ENCODE measurements around the gene EVPL. TPM values are rescaled to one million over a fixed set of nuclear protein-coding genes. Genes with fewer than 3 reads are reported as not detected.
"Not testable (repeated sequence)": the region's sequence is repeated elsewhere in the genome, so short reads cannot be mapped to it uniquely, and the experiment has no call there.

EVPL gene
- total RNA-seq, 3 donors from 2014 or later = 1.6 to 8.0 (median 3.9) TPM

- H3K27ac ChIP-seq = peak within 1 kb of the TSS; percentile 76 to 83
- H3K9me3 ChIP-seq = no peaks in the 10 kb centered on the region
- DNase-seq (ENCODE audit: low spot score in 2 of 2) = peak; percentile 87 to 90
- no peak for TF ChIP-seq CTCF (IDR thresholded peaks at IDR 0.05)
- peak; percentile 76 for TF ChIP-seq POLR2A (IDR thresholded peaks at IDR 0.05)
- TF ChIP-seq POLR2AphosphoS5 (IDR thresholded peaks at IDR 0.05) = peak in 1 of 3 donors; percentile 91
- peak within 1 kb of the TSS; percentile 85 to 90 (median 90) for H3K4me3 ChIP-seq
- intact Hi-C loops (cut with DNase I; ENCODE audit: low total_unique reads) = no loop called here
- no peaks in the 10 kb centered on the region for H3K36me3 ChIP-seq
- H3K4me1 ChIP-seq = peaks cover 12 to 38% of the 10 kb centered on the region in 2 donors
- peaks cover 26 to 39% of the 10 kb centered on the region in 2 donors for H3K27me3 ChIP-seq
Observed at GRCh38 chr17:76072148-76072858, 45.2 kb upstream of the EVPL start, which contains the start of gene SRP68. Gene SRP68 (minus strand): TSS chr17:76072517. CDS start chr17:76072491, 26 bp downstream.

GRCh38 chr17:76071531-76072147, 44.5 kb upstream of the EVPL start:
- Histone ChIP-seq H3K4me3 (peak overlapping the region; percentile 85 to 90 (median 90)), H3K4me1 (peaks cover 10 to 34% of the 10 kb centered on the region in 2 donors), H3K9me3 (no peaks in the 10 kb centered on the region), H3K27me3 (peaks cover 22 to 33% of the 10 kb centered on the region in 2 donors), H3K36me3 (no peaks in the 10 kb centered on the region), H3K27ac (peak overlapping the region; percentile 76 to 83)
- TF ChIP-seq POLR2A (IDR thresholded peaks at IDR 0.05) (no peak), CTCF (IDR thresholded peaks at IDR 0.05) (no peak), POLR2AphosphoS5 (IDR thresholded peaks at IDR 0.05) (no peak)
- DNase-seq (ENCODE audit: low spot score in 2 of 2) = no peak
- intact Hi-C loops (cut with DNase I; ENCODE audit: low total_unique reads) = no loop called here

- no peak overlapping the region for H3K4me3 ChIP-seq
Observed at GRCh38 chr17:76065775-76066174, 38.7 kb upstream of the EVPL start.

GRCh38 chr17:76063875-76064546, 36.9 kb upstream of the EVPL start:
- no peak for DNase-seq (ENCODE audit: low spot score in 2 of 2)
- H3K27ac ChIP-seq = no peak overlapping the region
- TF ChIP-seq POLR2A (IDR thresholded peaks at IDR 0.05) (no peak), POLR2AphosphoS5 (IDR thresholded peaks at IDR 0.05) (no peak), CTCF (IDR thresholded peaks at IDR 0.05) (no peak)
- H3K4me1 ChIP-seq = no peaks in the 10 kb centered on the region
- H3K4me3 ChIP-seq = no peak overlapping the region
- H3K27me3 ChIP-seq = no peaks in the 10 kb centered on the region
- H3K9me3 ChIP-seq = no peaks in the 10 kb centered on the region
- intact Hi-C loops (cut with DNase I; ENCODE audit: low total_unique reads) = no loop called here
- H3K36me3 ChIP-seq = peaks cover 8% of the 10 kb centered on the region

More at GRCh38 chr17:76065775-76066174, 38.7 kb upstream of the EVPL start:
- no peak for DNase-seq (ENCODE audit: low spot score in 2 of 2)
- TF ChIP-seq POLR2AphosphoS5 (IDR thresholded peaks at IDR 0.05) (no peak), CTCF (IDR thresholded peaks at IDR 0.05) (no peak), POLR2A (IDR thresholded peaks at IDR 0.05) (no peak)
- Histone ChIP-seq H3K27ac (no peak overlapping the region), H3K4me1 (peaks cover 0 to 6% of the 10 kb centered on the region in 2 donors), H3K36me3 (peaks cover 7% of the 10 kb centered on the region), H3K9me3 (no peaks in the 10 kb centered on the region), H3K27me3 (no peaks in the 10 kb centered on the region)
- intact Hi-C loops (cut with DNase I; ENCODE audit: low total_unique reads) = no loop called here

GRCh38 chr17:76058264-76058663, 31.2 kb upstream of the EVPL start:
- H3K27ac ChIP-seq; H3K9me3 ChIP-seq; intact Hi-C loops (cut with DNase I; ENCODE audit: low total_unique reads); H3K4me1 ChIP-seq; H3K27me3 ChIP-seq; DNase-seq (ENCODE audit: low spot score in 2 of 2); H3K4me3 ChIP-seq: not testable (repeated sequence)
- H3K36me3 ChIP-seq = peaks cover 19% of the 10 kb centered on the region
